Measurements from ENCODE around the gene INSR. TPM values are rescaled to one million over a fixed set of nuclear protein-coding genes. Genes with fewer than 3 reads are reported as not detected.

INSR gene
- total RNA-seq, 1 donor from 2014 or later: 23.9 TPM

GRCh38 chr19:7225741-7226140, 68.5 kb downstream of the INSR start:
- no peak for TF ChIP-seq CTCF (IDR thresholded peaks at IDR 0.05; ENCODE audit: partially characterized antibody, unreplicated experiment)
- no peak for DNase-seq
- Mint-ChIP-seq H3K4me1 (ENCODE audit: low read depth, unreplicated experiment) (no peaks in the 10 kb centered on the region), H3K27ac (ENCODE audit: unreplicated experiment) (no peak overlapping the region), H3K9me3 (ENCODE audit: unreplicated experiment) (peaks cover 6% of the 10 kb centered on the region), H3K4me3 (ENCODE audit: unreplicated experiment) (no peak overlapping the region), H3K27me3 (ENCODE audit: unreplicated experiment) (peaks cover 2% of the 10 kb centered on the region), H3K36me3 (ENCODE audit: unreplicated experiment) (no peaks in the 10 kb centered on the region)

- Mint-ChIP-seq H3K27me3 (ENCODE audit: unreplicated experiment) (peaks cover 2% of the 10 kb centered on the region), H3K36me3 (ENCODE audit: unreplicated experiment) (no peaks in the 10 kb centered on the region), H3K27ac (ENCODE audit: unreplicated experiment) (no peak overlapping the region), H3K9me3 (ENCODE audit: unreplicated experiment) (peaks cover 6% of the 10 kb centered on the region), H3K4me1 (ENCODE audit: low read depth, unreplicated experiment) (no peaks in the 10 kb centered on the region), H3K4me3 (ENCODE audit: unreplicated experiment) (no peak overlapping the region)
- TF ChIP-seq CTCF (IDR thresholded peaks at IDR 0.05; ENCODE audit: partially characterized antibody, unreplicated experiment): no peak
- no peak for DNase-seq
Measured at GRCh38 chr19:7224995-7225394, 69.2 kb downstream of the INSR start.

DNA sequence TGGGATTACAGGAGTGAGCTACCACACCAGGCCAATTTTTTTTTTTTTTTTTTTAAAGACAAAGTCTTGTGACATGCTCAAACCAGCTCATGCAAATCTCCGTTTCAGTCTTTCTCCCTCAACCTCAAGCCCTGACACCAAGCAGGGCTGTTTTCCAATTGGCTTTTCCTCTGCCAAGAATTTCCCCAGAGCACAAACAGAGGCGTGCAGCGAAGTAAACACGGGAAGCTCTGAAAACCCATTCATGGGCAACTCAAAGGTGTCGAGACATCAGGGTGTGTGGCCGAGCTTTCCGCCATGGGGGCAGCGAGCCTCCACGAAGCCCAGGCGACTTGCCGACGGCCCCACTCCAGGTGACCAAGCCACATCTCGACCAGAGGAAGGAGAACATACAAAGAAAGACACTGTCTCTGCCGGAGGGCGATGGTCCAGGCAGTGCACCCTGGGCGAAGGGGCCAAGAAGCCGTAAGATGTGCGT, 70.0 kb downstream of the INSR start:
- peaks cover 2% of the 10 kb centered on the region for H3K27me3 Mint-ChIP-seq (ENCODE audit: unreplicated experiment)
- H3K9me3 Mint-ChIP-seq (ENCODE audit: unreplicated experiment): peaks cover 6% of the 10 kb centered on the region
- no peak overlapping the region for H3K27ac Mint-ChIP-seq (ENCODE audit: unreplicated experiment)
- H3K36me3 Mint-ChIP-seq (ENCODE audit: unreplicated experiment): no peaks in the 10 kb centered on the region
- no peak for TF ChIP-seq CTCF (IDR thresholded peaks at IDR 0.05; ENCODE audit: partially characterized antibody, unreplicated experiment)
- no peak overlapping the region for H3K4me3 Mint-ChIP-seq (ENCODE audit: unreplicated experiment)
- DNase-seq: no peak
- no peaks in the 10 kb centered on the region for H3K4me1 Mint-ChIP-seq (ENCODE audit: low read depth, unreplicated experiment)

GRCh38 chr19:7223429-7223828, 70.8 kb downstream of the INSR start:
- no peaks in the 10 kb centered on the region for H3K9me3 Mint-ChIP-seq (ENCODE audit: unreplicated experiment)
- no peaks in the 10 kb centered on the region for H3K4me1 Mint-ChIP-seq (ENCODE audit: low read depth, unreplicated experiment)
- no peak overlapping the region for H3K4me3 Mint-ChIP-seq (ENCODE audit: unreplicated experiment)
- H3K36me3 Mint-ChIP-seq (ENCODE audit: unreplicated experiment): no peaks in the 10 kb centered on the region
- H3K27ac Mint-ChIP-seq (ENCODE audit: unreplicated experiment): no peak overlapping the region
- no peak for DNase-seq
- peaks cover 2% of the 10 kb centered on the region for H3K27me3 Mint-ChIP-seq (ENCODE audit: unreplicated experiment)
- TF ChIP-seq CTCF (IDR thresholded peaks at IDR 0.05; ENCODE audit: partially characterized antibody, unreplicated experiment): no peak

DNA sequence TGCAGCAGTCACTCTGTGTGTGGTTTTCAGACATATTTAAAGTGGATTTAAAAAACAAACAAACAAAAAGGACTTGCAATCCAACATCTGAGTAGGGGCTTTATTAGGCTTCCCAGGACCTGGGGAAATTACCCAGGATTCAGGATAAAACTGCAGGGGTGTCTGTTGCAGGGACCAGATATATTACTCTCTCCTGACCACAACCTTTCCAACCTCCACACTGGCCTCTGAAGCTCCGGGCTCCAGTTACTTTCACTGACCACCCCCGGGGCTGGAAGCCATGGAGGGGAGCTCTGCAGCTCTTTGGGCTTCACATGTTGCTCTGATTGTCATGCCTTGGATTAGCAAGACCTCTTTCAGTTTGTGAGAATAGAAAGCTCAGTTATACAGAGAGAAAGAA, 75.2 kb downstream of the INSR start:
- no peak for TF ChIP-seq CTCF (IDR thresholded peaks at IDR 0.05; ENCODE audit: partially characterized antibody, unreplicated experiment)
- H3K9me3 Mint-ChIP-seq (ENCODE audit: unreplicated experiment): no peaks in the 10 kb centered on the region
- peaks cover 4% of the 10 kb centered on the region for H3K27me3 Mint-ChIP-seq (ENCODE audit: unreplicated experiment)
- H3K4me1 Mint-ChIP-seq (ENCODE audit: low read depth, unreplicated experiment): no peaks in the 10 kb centered on the region
- DNase-seq: no peak
- no peaks in the 10 kb centered on the region for H3K36me3 Mint-ChIP-seq (ENCODE audit: unreplicated experiment)
- no peak overlapping the region for H3K27ac Mint-ChIP-seq (ENCODE audit: unreplicated experiment)
- H3K4me3 Mint-ChIP-seq (ENCODE audit: unreplicated experiment): no peak overlapping the region
